PFSK-1 (cell line): ENCODE measurements around the gene IFITM2.

ENCODE experiments used
- FOXP2 ChIP-seq: optimal IDR thresholded peaks from 2 replicates; pipeline ENCODE3; 2011; ENCODE audit warnings: borderline replicate concordance, control low read depth, inconsistent platforms; ENCODE audit not compliant: insufficient read depth; ENCODE audit errors: extremely low read length, extremely low read depth
- POLR2AphosphoS5 ChIP-seq: IDR thresholded peaks from 2 replicates; pipeline ENCODE4 v1.6.1; 2012; ENCODE audit warnings: low read depth, mild to moderate bottlenecking, control low read depth, low read length, moderate library complexity
- REST ChIP-seq, 2 experiments: IDR thresholded peaks; 2 replicates each; pipeline versions ENCODE4 v1.6.1 to v1.8.0; 2011 to 2012; ENCODE audit warnings: low read depth in 2 of 2, low read length in 2 of 2, control low read depth in 1 of 2, inconsistent platforms in 1 of 2, mild to moderate bottlenecking in 1 of 2, moderate library complexity in 1 of 2; ENCODE audit not compliant: insufficient read depth in 1 of 2
- SIN3A ChIP-seq: IDR thresholded peaks from 2 replicates; pipeline ENCODE4 v1.6.1; 2012; ENCODE audit warnings: mild to moderate bottlenecking, low read length, moderate library complexity, borderline replicate concordance; ENCODE audit not compliant: insufficient read depth
- TAF1 ChIP-seq: IDR thresholded peaks from 2 replicates; pipeline ENCODE4 v1.6.1; 2012; ENCODE audit warnings: low read length, control low read depth, borderline replicate concordance; ENCODE audit not compliant: insufficient read depth

Gene IFITM2

GRCh38 chr11:272931-273198, 34.8 kb upstream of the IFITM2 start:
- TF ChIP-seq TAF1 (no peak), REST (IDR thresholded peaks at IDR 0.05; ENCODE audit: insufficient read depth in 1 of 2, low read depth in 2 of 2, low read length in 2 of 2) (no peak), POLR2AphosphoS5 (no peak), FOXP2 (no peak), SIN3A (no peak)

GRCh38 chr11:276219-276618, 31.4 kb upstream of the IFITM2 start:
- TF ChIP-seq TAF1 (no peak), POLR2AphosphoS5 (no peak), SIN3A (no peak), FOXP2 (no peak), REST (IDR thresholded peaks at IDR 0.05; ENCODE audit: insufficient read depth in 1 of 2, low read depth in 2 of 2, low read length in 2 of 2) (no peak)

DNA sequence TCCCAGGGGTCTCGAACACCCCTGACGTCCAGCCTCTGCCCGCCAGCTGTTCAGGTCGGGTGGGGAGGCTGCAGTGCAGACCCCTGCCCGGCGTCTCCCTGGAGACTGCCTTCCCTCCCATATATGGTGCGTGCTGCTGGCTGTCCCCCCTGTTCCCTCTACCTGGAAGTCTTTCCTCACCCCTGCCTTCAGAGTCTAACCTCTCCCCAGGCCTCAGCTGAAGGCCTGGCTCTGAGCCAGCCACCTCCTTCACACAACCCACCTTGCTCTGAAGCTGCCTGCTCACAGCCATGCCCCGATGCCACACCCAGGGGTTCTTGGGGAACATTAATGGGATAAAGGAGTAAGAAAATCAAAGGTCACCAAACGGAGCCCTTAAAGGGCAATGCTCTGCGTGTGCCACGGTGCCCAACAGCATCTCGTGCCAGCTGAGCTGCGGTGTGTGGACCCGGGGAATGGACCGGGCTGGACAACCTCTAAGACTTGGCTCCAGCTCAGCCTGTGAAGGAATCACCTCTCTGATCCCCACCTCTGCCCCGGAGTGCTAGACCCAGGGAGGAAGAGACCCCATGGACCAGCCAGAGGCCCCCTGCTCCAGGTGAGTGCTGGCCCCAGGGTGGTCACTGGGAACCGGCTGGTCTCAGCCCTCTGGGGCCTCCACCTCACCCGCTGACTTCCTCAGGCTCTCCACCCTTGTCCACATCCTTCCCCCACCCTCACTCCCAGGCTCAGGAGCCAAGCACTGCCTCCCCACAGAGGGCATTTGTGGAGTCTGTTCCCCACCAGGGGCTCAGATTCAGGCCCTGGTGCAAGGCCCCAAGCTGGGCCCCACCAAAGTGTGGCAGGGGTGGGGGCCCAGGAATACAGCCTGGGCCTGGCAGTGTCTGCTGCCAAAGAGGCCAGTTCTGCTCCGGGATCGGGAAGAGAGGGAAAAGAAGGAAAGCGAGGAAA, 29.3 kb upstream of the IFITM2 start, which contains the start of gene NLRP6:
NLRP6 (plus strand) TSS at position 407 of the 951 bp plus-strand sequence; CDS start at position 570, 163 bp downstream.
- TF ChIP-seq FOXP2, result no peak
- TF ChIP-seq REST (IDR thresholded peaks at IDR 0.05; ENCODE audit: insufficient read depth in 1 of 2, low read depth in 2 of 2, low read length in 2 of 2), result no peak
- no peak for TF ChIP-seq TAF1
- no peak for TF ChIP-seq SIN3A
- TF ChIP-seq POLR2AphosphoS5, result no peak

DNA sequence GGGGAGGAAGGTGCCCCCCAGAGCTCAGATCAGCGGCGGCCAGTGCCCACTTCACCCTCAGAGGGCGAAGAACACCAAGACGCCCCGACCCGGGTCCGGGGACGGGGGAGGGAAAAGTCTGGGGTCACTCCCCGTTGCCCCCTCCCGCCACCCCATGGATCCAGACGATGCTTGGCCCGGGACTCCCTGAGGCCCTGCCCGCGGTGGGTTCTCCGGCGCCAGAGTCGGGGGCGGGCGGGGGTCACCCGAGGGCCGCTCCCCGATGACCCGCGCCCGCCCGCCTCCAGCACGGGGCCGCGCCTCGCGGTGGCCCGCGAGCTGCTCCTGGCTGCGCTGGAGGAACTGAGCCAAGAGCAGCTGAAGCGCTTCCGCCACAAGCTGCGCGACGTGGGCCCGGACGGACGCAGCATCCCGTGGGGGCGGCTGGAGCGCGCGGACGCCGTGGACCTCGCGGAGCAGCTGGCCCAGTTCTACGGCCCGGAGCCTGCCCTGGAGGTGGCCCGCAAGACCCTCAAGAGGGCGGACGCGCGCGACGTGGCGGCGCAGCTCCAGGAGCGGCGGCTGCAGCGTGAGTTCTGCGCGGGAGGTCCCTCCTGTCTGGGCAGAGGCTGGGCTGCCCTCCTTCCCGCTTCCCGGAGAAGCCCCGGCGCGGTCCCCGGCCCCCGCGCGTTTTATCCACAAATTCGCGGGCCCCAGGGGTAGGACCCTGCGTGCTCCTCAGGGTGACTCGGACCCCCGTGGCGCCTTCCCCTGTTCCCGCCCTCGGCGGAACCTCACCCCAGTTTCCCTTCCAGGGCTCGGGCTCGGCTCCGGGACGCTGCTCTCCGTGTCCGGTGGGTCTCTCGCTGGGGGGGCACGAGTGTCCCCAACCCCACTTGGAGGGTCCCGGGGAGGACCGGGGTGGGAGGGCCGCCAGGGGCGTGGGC, 28.3 kb upstream of the IFITM2 start:
- TF ChIP-seq SIN3A (no peak), POLR2AphosphoS5 (no peak), TAF1 (no peak), REST (IDR thresholded peaks at IDR 0.05; ENCODE audit: insufficient read depth in 1 of 2, low read depth in 2 of 2, low read length in 2 of 2) (no peak), FOXP2 (no peak)
